HG02973 (cell line): ENCODE measurements around the gene EXO1.
A peak's percentile ranks its signal among the peaks of the same experiment; 100 is the strongest.
"Not testable (repeated sequence)": the region's sequence is repeated elsewhere in the genome, so short reads cannot be mapped to it uniquely, and the experiment has no call there.

ENCODE experiments used
- ATAC-seq: cut with Tn5 transposase; IDR thresholded peaks from one replicate; pipeline ENCODE4 v1.9.1; 2021; ENCODE audit warnings: moderate library complexity; ENCODE audit not compliant: unreplicated experiment

Gene EXO1

DNA sequence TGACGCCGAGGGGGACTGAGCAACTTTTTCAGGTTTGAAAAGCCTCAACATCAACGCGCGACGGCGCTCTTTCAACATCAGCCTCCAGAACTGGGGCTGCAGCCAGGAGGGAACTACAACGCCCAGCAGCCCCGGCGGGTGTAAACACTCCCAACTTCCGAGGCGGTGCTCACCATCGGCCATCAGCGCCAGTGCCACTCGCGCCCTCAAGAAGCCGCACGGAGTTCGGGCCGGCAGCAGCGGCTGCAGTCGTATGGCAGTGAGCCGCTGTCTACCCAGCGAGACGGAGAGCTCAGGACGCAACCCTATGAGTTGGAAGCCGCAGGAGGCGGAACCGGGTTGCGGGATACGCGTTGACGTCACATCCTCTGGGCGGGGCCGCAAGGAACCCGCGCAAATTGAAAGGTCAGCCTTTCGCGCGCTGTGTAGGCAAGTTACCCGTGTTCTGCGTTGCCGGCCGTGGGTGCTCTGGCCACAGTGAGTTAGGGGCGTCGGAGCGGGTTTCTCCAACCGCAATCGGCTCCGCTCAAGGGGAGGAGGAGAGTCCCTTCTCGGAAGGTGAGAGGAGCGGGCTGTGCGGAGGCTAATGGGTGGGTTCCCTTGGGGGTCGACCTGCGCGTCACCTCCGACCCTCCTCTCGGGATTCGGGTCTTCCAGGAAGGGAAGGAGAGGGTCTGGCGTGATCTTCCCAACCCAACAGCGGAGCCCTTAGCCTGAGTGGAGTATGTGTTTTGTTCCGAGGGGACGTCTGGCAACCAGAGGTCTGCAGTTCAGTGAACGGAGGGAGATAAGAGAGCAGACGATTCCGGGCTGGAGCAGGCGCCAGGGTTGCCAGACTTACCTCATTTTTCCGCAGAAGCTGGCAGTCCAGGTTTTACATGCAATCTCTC lies at the start of gene EXO1:
Gene EXO1 (plus strand): TSS at position 409 of the 890 bp plus-strand sequence. CDS start 2,222 bp downstream, outside the sequence.
- ATAC-seq: peak; percentile 96

GRCh38 chr1:241799416-241799815 lies 48.6 kb upstream of the EXO1 start:
- no peak for ATAC-seq

- ATAC-seq: no peak
Measured at GRCh38 chr1:241800640-241801039, 47.4 kb upstream of the EXO1 start.

DNA sequence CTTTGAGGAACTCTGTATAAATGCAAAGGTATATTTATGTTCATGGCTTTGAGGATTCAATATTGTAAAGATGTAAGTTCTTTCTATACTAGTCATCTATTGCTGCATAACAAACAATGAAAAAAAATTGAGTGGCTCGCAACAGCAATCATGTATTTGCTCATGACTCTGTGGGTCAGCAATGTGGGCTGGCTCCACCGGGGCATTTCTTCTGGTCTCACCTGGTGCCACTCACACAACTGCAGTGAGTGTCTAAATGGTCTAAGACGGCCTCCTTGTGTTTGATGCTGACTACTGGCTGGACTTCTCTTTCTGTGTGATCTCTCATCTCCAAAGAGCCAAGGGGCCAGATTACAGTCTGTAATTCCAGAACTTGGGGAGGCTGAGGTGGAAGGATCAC lies 45.1 kb upstream of the EXO1 start:
- no peak for ATAC-seq

GRCh38 chr1:241804706-241805105 lies 43.3 kb upstream of the EXO1 start:
- not testable (repeated sequence) for ATAC-seq

GRCh38 chr1:241808265-241808664 lies 39.7 kb upstream of the EXO1 start:
- no peak for ATAC-seq

DNA sequence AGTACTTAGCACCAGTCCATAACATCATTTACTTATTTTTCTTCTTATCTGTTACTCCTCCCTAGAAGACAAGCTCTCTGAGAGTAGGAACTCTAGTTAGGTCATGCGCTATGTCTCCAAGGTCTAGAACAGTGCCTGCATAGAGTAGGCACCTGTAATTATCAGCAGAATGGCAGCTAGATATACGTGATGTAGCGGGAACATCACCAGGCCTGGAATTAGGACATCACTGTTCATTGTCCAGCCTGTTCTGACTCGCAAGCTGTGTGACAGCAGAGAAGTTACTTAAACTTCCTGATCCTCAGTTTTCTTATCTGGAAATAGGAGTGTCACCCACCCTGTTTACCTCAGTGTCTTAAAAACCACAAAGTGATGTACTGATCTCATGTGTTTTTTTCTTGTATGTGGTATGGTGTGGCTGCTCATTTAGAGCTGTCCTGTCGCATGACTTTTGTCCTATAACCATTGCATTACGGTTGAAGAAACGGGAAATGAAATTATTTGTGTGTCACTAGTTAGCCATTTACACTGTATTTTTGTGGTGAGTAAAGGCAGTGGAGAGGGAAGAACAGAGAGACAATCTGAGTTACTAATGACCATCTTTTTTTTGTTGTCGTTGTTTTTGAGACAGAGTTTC lies 37.1 kb upstream of the EXO1 start:
- no peak for ATAC-seq

GRCh38 chr1:241813768-241814320 lies 34.2 kb upstream of the EXO1 start:
- ATAC-seq: no peak

DNA sequence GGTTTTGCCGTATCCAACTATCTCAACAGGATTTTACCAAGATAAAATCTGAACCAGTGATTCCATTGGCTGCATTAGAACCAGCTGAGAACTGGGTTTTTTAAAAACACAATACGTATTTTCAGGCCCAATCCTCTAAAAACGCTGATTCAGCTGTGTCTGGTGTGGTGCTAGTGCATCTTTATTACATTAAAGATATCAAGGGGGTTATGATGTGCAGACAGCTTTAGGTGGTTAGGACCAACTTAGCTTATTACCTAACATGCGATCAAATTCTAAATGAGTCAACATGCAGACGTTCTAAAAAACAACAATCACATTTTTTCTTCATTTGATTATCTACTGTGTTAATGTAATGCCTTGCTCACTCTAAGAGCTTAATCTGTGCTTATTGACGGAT lies 32.0 kb upstream of the EXO1 start:
- ATAC-seq: no peak

DNA sequence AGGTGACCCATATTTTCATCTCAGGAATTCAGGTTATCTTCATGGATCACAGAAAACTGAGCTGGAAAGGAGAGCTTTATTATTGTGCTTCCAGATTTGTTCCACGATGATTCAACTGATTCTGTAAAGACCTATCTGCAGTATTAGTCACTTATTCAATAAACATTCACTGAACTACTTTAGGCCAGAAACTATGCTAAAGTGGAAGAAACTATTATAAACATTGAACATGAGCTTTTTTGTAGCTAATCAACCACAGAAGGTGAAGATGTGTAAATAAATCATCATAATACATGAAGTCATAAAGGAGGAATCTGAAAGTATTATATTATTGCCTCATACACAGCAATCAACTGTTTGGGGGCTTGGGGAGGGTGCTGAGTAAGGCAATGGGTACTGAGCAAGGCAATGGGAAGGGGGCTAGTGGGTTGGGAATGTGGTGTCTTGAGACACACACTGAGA lies 30.6 kb upstream of the EXO1 start:
- ATAC-seq: no peak

DNA sequence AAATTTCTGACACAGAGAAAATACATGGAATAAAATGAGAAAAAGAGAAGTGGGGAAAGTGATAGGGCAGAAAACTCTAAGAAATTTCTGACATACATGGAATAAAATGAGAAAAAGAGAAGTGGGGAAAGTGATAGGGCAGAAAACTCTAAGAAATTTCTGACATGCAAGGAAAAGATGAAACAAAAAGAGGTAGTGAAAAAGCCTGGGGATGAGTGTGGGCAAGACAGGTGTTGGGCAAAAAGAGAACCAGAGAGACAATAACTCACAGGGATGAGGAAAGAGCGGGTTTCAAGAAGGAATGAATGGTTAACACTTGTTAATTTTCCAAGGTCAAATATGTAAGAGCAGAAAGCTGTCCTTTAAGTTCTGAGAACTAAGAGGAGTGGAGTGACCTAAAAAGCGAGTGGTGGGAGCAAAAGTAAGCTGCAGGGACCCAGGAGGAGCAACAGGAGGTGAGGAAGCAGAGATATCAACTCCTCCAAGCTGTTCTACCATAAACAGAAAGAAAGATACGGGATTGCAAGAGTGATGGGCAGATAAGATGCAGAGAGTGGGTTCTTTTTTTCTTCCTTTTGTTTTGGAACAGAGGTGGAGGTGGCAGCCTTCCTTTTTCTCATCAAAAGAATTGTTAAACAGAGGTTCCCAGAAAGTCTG lies 29.9 kb upstream of the EXO1 start:
- ATAC-seq: no peak

GRCh38 chr1:241819340-241819866 lies 28.6 kb upstream of the EXO1 start:
- ATAC-seq: no peak

GRCh38 chr1:241821363-241821762 lies 26.6 kb upstream of the EXO1 start:
- no peak for ATAC-seq

DNA sequence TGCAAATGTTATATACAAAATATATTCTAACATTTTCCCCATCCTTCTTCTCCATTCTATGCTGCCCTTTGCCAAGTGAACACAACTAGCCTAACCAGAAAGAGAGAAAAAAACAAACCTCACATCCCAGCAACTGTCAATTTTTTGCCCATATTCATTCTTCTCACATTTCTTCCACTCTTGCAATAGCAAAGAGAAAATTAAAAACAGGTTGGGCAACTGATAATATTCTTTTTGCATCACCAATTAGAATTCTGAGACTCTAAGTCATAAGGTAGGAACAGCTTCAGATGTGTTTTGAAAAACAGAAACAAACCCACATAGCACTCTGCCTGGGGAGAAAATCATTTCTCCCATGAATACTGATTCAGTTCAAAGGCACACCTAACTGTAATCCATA lies 25.2 kb upstream of the EXO1 start:
- no peak for ATAC-seq

GRCh38 chr1:241823925-241824324 lies 24.1 kb upstream of the EXO1 start:
- ATAC-seq: no peak

DNA sequence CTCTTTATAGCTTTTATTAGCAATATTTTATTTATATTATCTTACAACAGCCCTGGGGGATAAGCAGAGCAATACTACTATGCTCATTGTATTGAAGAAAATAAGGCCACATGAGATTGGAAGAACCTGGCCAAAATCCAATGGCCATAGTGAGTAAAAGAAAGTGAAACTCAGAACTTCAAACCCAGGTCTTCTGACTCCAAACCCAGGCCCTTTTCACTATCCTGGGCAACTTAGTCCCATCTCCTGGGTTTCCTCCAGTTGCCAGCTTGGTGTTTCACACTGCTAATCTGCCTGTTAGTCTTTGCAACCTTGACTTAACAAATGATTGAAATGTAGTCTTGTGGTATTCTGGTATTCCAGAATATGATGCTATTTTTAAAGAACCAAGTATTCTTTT lies 22.4 kb upstream of the EXO1 start:
- ATAC-seq: no peak

- ATAC-seq: not testable (repeated sequence)
Measured at GRCh38 chr1:241826613-241827012, 21.4 kb upstream of the EXO1 start.

GRCh38 chr1:241827264-241827663 lies 20.7 kb upstream of the EXO1 start:
- ATAC-seq: no peak

GRCh38 chr1:241828463-241829021 lies 19.5 kb upstream of the EXO1 start:
- ATAC-seq: no peak

GRCh38 chr1:241829468-241829867 lies 18.5 kb upstream of the EXO1 start:
- no peak for ATAC-seq
